H54 (cell line): Measurements from ENCODE around the gene FBXO10.
"Not testable (repeated sequence)": the region's sequence is repeated elsewhere in the genome, so short reads cannot be mapped to it uniquely, and the experiment has no call there.

Source experiments
- DNase-seq: peaks from one replicate; pipeline ENCODE4 v3.0.0; 2011; ENCODE audit warnings: low spot score, mixed read lengths; ENCODE audit not compliant: insufficient read length
- FAIRE-seq: peaks from 3 replicates; lab custom pipeline; 2011; peaks lifted over from hg19 to GRCh38; lab: Jason Lieb, UNC
- POLR2A ChIP-seq: IDR thresholded peaks from 2 replicates; pipeline ENCODE4 v1.6.1; 2011; ENCODE audit warnings: low read depth, mild to moderate bottlenecking, low read length

FBXO10 gene

DNA sequence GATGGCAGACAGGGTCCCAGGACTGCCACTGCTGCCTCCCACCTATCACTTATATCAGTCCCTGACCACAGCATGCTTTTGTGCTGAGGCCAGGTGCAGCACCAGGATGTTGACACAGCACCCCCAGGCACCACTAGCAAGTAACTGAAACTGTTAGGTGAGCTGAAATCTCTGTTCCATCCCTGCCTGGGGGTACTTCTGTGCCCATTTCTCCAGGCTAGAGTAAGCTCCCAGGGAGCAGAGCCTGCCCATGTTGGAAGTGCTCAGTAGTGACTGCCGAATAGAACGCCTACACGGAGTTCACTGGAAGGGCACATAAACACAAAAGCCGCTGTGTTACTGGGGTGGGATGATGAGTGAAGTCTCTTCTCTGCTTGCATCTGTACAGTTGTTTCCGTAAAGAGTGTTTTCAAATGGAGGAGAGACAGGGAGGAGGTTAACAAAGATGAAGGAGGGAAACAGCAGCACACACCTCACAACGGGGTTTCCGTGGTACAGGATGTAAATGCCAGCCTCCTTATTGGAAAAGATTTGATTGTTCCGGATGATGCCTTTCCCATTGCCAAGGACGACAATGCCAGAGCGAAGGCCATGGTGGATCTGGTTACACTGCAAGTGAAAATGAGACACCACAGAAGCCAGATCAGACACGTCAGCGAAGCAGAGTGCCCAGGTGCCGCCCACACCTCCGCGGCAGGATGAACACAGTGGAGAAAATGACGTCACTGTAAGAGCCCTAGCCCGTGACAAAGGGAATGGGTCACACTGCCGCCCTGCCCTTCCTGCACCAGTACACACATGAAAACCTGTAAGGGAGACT is 47.3 kb downstream of the FBXO10 start:
- no peak for TF ChIP-seq POLR2A
- FAIRE-seq (no peak), DNase-seq (no peak)

DNA sequence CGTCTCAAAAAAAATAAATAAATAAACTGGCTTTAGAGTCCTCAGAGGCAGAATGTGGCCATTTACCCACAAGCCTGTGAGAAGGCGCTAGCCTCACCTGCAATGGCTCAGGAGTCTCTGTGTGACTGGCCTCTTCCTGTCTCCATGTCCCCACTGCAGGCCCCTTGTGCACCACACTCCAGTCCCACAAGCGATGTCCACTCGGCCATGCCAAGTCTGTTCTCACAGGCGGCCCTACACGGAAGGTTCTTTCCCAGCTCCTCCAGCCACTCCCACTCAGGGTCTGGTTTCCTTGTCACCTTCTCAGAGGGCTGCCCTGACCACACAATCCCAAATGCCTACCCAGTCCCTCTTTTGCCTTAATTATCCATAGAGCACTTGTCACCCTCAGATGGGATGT is 52.3 kb downstream of the FBXO10 start:
- FAIRE-seq: no peak
- no peak for TF ChIP-seq POLR2A
- no peak for DNase-seq

DNA sequence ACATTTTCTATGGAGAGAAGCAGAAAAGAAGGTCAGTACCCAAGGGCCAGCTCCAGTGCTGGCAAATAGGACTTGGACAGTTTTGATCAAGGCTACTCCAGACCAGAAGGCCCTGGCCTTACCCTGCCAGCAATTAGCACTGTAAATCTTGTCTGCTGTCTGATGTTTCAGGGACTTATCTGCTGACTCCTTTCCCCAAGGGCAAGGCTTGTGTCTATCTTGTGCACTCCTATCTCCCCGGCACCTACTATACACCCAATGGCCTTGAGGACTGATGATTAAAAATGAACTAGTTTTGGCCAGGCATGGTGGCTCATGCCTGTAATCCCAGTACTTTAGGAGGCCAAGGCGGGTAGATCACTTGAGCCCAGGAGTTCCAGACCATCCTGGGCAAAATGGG is 53.2 kb downstream of the FBXO10 start:
- no peak for DNase-seq
- TF ChIP-seq POLR2A: no peak
- no peak for FAIRE-seq

DNA sequence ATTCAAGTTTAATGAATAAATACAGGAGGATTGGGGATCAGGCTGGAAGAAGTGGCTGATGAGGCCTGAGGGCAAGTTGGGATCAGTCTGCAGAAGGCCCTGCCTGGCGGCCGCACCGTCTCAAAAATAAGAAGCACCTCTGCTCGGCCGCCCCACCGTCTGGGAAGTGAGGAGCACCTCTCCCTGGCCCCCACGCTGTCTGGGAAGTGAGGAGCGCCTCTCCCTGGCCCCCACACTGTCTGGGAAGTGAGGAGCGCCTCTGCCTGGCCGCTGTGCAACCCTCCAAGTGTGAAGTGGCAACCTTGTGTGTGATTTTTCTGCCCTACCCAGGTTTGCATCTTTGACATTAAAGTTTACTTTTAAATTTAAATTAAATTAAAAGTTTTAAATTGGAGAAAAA is 55.1 kb downstream of the FBXO10 start:
- FAIRE-seq (no peak), DNase-seq (no peak)
- no peak for TF ChIP-seq POLR2A

DNA sequence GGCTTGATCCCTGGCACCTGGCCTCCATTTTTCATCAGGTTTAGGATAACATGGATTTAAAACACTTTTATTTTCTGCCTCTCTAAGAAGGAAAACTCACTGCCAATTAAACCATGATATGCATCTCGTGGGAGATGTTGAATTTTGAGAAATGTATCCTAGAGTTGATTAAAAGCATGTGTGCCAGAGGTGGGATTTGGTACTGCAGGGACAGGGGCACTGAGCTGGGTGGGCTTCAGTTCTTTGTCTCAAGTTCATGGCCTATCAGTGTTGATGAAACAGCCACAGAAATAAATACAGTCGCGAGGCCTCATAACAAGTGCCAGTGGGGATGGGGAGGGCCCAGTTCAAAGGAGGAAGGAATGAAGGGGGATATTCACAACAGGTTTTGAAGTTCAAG is 55.5 kb downstream of the FBXO10 start:
- TF ChIP-seq POLR2A: no peak
- FAIRE-seq (no peak), DNase-seq (no peak)

DNA sequence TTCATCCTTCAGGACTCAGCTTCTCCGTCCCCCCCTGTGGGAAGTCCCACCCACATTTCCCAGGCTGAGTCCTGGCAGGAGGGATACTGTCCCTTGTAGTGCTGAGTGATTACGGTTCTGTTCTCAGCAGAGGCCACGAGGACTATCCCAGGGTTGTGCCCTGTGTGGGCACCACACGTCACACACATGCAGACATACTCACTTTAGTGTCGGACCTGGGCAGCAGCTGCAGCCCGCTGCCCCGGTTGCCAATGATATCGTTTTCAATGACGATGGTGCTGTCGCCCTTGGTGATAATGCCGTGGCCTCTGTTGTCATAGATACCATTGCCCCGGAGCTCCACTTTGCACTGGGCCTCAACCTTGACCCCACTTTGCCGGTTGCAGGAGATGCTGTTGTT is 58.3 kb downstream of the FBXO10 start:
- FAIRE-seq: no peak
- TF ChIP-seq POLR2A: no peak
- no peak for DNase-seq

DNA sequence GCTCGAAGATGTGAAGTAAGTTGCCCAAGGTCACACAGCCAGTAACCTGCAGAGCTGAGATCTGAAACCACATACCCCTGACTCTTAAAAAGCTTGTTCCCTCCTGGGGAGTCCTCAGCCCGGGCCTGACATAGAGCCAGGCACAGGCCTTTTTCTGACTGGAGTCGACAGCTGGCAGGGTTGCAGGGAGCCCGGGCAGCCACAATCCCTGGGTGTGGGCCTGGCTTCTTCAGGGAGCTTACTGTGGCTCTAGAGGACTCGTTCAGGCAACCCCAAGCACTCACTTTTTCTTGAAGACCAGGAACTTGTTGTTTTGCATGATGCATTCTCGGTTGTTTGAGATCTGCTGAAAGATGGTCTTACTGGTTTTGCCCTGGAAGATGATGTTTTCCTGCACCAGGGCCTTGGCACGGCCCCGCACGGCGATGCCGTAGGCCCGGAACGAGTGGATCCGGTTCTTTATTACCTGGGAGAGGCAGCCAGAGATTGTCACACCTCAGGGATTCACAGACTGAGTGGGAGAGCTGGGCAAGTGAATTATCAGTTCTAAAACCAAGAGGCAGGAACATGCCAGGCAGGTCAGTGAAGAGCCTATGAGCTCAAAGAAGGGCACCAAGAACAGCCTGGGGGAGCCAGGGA is 60.4 kb downstream of the FBXO10 start:
- DNase-seq (no peak), FAIRE-seq (no peak)
- no peak for TF ChIP-seq POLR2A

DNA sequence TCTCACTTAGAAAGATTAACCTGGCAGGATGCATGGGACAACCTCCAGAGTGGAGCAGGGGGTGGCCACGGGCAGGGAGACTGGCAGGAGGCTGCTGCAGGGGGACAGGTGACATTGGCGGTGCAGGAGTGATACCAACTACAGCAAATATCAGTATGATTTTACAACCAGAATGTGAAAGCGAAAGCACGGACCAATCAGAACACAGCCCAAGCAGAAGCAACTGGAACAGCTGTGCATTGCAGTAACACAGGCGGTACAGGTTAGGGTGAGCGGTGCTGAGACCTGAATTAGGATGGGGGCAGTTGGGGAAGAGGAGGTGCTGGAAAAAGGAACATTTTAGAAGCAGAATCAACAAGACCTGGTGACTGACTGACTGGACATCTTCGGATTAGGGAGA is 61.2 kb downstream of the FBXO10 start:
- no peak for FAIRE-seq
- TF ChIP-seq POLR2A: no peak
- DNase-seq: no peak

DNA sequence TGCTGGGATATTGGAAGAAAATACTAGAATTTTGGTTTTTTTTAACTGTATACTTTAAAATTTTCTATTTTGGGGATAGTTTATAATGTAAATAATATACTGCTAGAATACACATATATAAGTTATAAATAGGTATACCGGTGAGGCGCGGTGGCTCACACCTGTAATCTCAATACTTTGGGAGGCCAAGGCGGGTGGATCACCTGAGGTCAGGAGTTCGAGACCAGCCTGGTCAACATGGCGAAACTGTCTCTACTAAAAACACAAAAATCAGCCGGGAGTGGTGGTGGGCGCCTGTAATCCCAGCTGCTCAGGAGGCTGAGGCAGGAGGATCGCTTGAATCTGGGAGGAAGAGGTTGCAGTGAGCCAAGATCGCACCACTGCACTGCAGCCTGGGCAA is 61.8 kb downstream of the FBXO10 start:
- FAIRE-seq, DNase-seq: not testable (repeated sequence)

DNA sequence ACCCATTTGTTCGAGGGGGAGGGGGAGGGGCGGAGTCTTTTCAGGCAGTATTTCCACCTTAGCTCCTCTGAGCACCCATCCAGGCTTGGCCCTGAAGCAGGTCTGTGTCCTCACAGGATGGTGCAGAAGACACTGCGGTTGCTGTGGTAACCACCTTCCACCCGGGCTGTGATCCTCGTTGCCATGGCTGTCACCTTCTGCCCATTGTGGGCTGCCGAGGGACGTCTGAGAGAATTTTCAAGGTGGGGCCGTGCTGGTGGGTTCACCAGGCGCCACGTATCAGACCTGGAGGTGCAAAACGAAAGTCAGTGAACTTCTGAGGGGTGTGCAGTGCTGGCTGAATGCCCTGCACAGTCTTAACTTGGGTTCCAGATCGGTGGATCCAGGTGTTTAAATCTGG is 63.7 kb downstream of the FBXO10 start:
- FAIRE-seq (no peak), DNase-seq (no peak)
- no peak for TF ChIP-seq POLR2A

DNA sequence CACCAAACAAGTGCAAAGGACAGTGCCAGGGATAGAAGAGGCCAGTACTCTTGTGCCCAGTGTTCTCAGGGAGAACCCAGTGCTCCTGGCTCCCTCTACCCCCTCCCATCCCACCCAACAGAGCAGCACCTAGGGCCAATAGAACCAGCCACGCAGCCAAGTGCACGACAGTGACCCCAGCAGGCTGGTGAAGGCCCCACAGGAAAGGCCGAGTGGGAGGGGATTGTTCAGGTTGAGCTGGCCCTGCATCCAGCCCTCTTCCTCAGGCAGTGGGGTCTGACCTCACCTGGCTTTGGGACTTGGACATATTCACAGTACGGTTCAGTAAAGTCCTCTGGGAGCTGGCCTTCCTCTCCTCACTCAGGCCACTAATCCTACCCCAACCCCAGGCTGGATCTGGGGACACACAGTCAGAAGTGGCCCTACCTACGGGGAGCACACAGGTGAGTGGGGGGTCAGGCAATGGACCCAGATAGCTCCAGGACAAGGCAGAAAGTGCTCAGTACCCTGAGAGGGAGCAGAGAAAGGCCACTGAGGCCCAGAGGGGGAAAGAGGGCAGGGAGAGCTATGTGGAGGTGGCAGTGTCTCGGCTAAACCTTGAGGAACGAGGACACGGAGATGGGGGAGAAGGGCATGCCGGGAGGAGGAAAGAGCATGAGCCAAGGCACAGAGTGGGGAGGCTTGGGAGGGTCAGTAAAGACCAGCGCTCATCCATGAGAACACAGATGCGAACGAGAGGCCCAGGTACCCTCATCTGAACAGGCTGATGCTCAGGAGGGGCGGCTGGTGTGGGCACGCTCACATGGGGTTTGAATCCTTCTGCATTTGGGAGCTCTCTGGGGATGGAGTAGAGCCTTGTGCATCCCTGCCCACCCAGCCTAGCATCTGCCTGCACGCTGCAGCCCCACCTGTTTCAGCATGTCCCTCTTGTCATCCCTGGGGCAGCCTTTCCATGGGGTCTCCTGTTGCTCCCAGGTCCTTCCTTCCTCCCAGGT is 64.9 kb downstream of the FBXO10 start:
- FAIRE-seq (no peak), DNase-seq (no peak)
- no peak for TF ChIP-seq POLR2A

DNA sequence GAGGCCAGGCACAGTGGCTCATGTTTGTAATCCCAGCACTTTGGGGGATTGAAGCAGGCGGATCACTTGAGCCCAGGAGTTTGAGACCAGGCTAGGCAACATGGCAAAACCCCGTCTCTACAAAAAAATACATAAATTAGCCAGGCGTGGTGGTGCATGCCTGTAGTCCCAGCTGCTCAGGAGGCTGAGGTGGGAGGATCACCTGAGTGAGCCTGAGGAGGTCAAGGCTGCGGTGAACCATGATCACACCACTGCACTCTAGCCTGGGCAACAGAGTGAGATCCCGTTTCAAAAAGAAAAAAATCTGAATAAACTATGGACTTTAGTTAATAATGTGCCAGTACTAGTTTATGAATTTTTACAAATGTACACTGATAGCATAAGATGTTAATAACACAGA is 66.1 kb downstream of the FBXO10 start:
- DNase-seq, FAIRE-seq: not testable (repeated sequence)

DNA sequence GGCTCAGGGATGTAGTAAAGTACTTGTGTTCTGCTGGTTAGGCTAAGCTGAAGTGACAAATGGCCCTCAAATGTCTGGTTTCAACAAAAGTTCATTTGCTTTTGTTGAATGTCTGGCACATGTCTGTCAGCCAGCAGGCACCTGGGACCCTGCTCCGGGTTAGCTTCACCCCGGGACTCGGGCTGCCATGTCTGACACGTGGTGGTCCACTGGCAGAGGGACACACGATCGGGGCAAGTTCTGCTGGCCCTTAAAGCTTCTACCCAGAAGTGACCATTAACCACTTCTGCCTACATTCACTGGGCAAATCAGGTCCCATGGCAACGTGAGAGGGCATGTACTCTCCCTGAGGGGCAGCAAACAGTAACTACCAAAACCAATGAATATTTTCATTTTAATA is 66.6 kb downstream of the FBXO10 start:
- DNase-seq (no peak), FAIRE-seq (no peak)
- no peak for TF ChIP-seq POLR2A

DNA sequence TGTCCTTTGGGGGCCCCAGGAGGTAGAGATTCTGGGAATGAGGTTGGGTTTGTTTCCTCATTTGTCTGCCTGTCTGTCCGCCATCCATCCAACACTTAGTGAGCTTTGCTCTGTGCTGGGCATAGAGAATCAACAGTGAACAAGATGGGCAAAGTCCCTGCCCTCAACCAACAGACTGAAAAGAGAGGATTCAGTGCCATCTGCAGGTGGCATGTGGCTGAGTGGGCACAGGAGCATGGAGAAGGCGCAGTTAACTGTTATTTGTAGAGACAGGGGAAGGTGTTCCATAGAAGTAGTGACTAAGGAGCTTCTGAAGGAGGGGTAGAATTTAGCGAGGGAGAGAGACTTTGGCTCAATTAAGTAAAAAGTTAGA is 67.4 kb downstream of the FBXO10 start:
- DNase-seq (no peak), FAIRE-seq (no peak)
- no peak for TF ChIP-seq POLR2A
